Measurements from ENCODE around the gene TBC1D10A. TPM values are rescaled to one million over a fixed set of nuclear protein-coding genes. Genes with fewer than 3 reads are reported as not detected.

TBC1D10A gene
- total RNA-seq, 1 donor from 2014 or later: 5.8 TPM

DNA sequence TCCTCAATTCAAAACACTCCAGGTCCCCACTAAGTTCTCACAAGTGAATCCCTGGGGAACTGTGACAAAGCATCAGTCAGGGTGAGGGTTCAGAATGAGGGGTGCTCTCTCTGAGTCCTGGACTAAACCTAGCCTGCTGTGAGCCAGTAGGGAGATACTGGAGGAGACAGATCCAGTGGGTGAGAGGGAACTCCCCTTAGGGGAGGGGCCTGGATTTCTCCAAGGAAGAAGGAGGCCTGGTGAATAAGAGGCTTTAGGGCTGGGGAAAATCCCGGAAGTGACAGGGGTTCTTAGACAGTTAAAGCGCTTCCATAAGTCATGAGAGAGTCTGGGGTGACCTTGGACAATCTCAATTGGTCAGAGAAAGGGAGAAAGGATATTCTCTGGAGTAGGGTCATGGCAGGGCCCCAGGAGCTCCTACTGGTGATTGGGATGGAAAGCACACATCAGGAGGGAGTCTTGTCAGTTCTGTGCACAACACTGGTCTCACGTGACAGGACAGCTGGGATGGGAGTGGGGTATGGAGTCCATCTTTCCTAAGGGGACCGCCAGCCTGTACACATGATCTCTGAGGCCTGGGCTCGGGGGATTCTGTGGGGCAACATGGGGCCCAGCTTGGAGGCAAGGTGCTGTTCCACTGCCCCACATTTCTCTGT is 1.5 kb downstream of the TBC1D10A start:
- no peaks in the 10 kb centered on the region for H3K9me3 ChIP-seq (replicated peaks)
- H3K27ac ChIP-seq (replicated peaks): peak overlapping the region; percentile 93
- DNase-seq: no peak
- TF ChIP-seq, protein P1, sequence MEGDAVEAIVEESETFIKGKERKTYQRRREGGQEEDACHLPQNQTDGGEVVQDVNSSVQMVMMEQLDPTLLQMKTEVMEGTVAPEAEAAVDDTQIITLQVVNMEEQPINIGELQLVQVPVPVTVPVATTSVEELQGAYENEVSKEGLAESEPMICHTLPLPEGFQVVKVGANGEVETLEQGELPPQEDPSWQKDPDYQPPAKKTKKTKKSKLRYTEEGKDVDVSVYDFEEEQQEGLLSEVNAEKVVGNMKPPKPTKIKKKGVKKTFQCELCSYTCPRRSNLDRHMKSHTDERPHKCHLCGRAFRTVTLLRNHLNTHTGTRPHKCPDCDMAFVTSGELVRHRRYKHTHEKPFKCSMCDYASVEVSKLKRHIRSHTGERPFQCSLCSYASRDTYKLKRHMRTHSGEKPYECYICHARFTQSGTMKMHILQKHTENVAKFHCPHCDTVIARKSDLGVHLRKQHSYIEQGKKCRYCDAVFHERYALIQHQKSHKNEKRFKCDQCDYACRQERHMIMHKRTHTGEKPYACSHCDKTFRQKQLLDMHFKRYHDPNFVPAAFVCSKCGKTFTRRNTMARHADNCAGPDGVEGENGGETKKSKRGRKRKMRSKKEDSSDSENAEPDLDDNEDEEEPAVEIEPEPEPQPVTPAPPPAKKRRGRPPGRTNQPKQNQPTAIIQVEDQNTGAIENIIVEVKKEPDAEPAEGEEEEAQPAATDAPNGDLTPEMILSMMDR (IDR thresholded peaks at IDR 0.05; ENCODE audit: borderline replicate concordance): no peak
- peaks cover 73% of the 10 kb centered on the region for H3K4me1 ChIP-seq
- H3K27me3 ChIP-seq (ENCODE audit: low read depth): no peaks in the 10 kb centered on the region
- no peaks in the 10 kb centered on the region for H3K36me3 ChIP-seq
- intact Hi-C loops (cut with micrococcal nuclease): no loop called here
- peak overlapping the region; percentile 98 for H3K4me3 ChIP-seq

DNA sequence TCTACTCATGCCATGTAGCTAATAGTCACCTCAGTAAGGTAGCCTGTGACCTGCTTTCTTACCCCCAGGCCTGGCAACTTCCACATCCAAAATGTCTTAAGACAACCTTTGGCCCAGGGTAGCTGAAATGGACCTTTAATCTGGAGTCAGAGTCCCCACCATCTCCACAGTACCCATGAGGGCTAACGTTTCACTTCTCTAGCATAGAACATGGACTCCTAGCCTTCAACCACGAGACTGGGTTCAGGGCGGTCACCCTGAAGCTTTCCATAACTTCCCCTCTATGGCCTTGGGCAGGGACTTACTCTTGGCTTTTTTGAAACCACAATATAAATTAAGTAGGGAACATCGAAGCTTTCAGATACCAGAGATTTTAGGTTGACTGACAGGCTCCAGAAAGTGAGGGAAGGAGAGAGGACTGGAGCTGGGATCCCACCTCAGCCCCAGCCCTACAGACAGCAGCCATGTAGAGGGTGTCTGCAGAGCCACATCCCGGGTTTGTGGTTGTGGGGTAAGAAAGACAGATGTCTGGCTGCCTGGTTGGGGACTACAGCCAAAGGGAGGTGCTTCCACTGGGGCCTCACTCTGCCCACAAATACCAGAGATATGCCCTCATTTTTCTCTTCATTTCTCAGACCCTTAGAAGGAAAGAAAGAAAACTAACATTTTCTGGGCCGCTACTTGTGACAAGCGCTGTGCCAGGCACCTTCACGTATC is 2.6 kb downstream of the TBC1D10A start:
- DNase-seq: no peak
- TF ChIP-seq, protein P1 (IDR thresholded peaks at IDR 0.05; ENCODE audit: borderline replicate concordance): no peak
- peaks cover 84% of the 10 kb centered on the region for H3K4me1 ChIP-seq
- H3K27ac ChIP-seq (replicated peaks): peak overlapping the region; percentile 93
- H3K27me3 ChIP-seq (ENCODE audit: low read depth): no peaks in the 10 kb centered on the region
- H3K36me3 ChIP-seq: no peaks in the 10 kb centered on the region
- H3K4me3 ChIP-seq: peak overlapping the region; percentile 98
- intact Hi-C loops (cut with micrococcal nuclease): no loop called here
- H3K9me3 ChIP-seq (replicated peaks): no peaks in the 10 kb centered on the region

DNA sequence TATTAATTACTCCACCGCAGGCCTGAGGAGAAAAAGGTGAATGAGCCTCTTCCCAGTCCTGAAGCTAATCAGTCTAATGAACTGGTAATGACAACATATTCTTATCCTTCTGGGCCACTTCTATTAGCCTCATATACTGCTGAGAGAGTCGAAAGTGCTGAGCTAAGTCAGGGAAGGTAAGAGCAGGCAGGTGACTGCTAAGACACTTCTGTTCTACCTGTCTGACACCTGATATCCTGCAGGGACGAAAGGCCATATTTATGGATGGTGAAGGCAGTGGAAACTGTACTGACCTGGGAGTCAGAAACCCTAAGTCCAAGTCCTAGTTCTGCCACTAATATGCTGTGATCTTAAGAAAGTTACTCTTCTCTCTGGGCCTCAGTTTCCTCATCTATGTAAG is 3.5 kb downstream of the TBC1D10A start:
- TF ChIP-seq, protein P1 (IDR thresholded peaks at IDR 0.05; ENCODE audit: borderline replicate concordance): no peak
- Histone ChIP-seq H3K4me1 (peaks cover 93% of the 10 kb centered on the region), H3K27me3 (ENCODE audit: low read depth) (no peaks in the 10 kb centered on the region), H3K9me3 (replicated peaks) (no peaks in the 10 kb centered on the region), H3K4me3 (no peak overlapping the region), H3K27ac (replicated peaks) (peak overlapping the region; percentile 93), H3K36me3 (no peaks in the 10 kb centered on the region)
- intact Hi-C loops (cut with micrococcal nuclease): no loop called here
- DNase-seq: no peak

DNA sequence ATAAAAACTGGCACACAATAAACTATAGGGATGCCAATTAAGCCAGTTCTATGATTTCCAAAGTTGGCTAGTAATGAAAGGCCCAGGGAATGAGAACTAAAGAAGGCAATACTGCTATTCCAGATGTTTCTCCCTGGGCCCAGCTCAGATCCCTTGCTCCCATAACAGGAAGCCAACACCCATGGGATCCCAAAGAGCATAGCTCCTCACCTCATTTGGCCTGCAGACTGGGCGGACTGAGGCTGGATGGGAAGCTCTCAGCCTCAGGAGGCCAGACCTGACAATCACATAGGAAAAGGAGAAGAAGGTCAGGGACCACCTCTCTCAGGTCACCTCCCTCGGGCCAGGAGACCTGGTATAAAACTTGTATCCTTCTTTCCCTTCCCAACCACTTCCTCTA is 5.3 kb downstream of the TBC1D10A start:
- Histone ChIP-seq H3K27ac (replicated peaks) (peak overlapping the region; percentile 75), H3K27me3 (ENCODE audit: low read depth) (no peaks in the 10 kb centered on the region), H3K4me3 (no peak overlapping the region), H3K4me1 (peaks cover 100% of the 10 kb centered on the region), H3K36me3 (no peaks in the 10 kb centered on the region), H3K9me3 (replicated peaks) (no peaks in the 10 kb centered on the region)
- TF ChIP-seq, protein P1 (IDR thresholded peaks at IDR 0.05; ENCODE audit: borderline replicate concordance): no peak
- no peak for DNase-seq
- intact Hi-C loops (cut with micrococcal nuclease): no loop called here

DNA sequence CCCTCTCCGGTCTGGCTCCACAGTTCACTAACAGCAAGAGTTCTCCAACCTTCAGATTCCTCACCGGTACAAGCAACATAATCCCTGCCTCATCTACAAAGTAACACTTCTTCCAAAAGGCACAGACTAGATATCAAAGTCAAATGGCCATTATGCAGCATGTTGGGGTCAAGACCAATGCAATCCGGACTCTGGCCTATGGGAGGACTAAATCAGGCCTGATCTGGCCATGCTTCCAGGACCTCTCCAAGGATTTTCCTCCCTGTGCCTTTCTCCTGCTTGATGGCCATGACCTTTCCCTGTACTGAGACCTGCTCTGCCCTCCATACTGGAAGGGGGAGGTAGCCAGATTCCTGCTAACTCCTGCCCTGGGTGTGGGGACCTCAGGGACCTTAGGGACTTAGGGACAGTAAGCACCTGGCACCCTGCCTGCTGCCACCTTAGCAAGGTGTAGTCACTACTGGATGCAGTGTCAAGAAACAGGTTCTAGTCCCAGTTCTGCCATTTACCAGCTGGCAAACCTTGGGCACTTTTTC is 6.7 kb downstream of the TBC1D10A start:
- Histone ChIP-seq H3K9me3 (replicated peaks) (no peaks in the 10 kb centered on the region), H3K36me3 (no peaks in the 10 kb centered on the region), H3K4me1 (peaks cover 100% of the 10 kb centered on the region), H3K27me3 (ENCODE audit: low read depth) (no peaks in the 10 kb centered on the region), H3K27ac (replicated peaks) (peak overlapping the region; percentile 75), H3K4me3 (no peak overlapping the region)
- intact Hi-C loops (cut with micrococcal nuclease): no loop called here
- TF ChIP-seq, protein P1 (IDR thresholded peaks at IDR 0.05; ENCODE audit: borderline replicate concordance): no peak
- peak; percentile 11 for DNase-seq
